Activated T-cell treated with anti-CD3 and anti-CD28 coated beads for 24 hours (primary cell): ENCODE results near the gene NCKAP1.
"Not testable (repeated sequence)": the region's sequence is repeated elsewhere in the genome, so short reads cannot be mapped to it uniquely, and the experiment has no call there.

Experiments used
- DNase-seq: peaks from one replicate; pipeline ENCODE4 v3.0.0-alpha.2; 2020; ENCODE audit warnings: low read depth

NCKAP1 gene

DNA sequence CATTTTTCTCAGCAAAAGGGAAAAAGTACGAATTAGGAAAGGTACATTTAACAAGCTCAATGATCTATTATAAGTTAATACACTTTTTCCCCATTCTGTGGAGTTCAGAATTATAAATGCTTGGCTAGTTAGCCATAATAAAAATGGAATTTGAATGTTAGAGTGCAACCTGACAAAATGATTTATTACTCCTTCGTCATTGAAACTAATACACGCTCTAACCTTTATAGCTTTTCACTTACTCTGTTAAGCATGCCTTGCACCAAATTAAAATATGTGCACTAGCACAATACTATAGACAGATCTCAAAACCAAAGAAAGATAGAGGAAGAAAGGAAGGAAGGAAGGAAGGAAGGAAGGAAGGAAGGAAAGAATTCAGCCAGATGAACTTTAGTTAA, 125.7 kb downstream of the NCKAP1 start:
- no peak for DNase-seq

DNA sequence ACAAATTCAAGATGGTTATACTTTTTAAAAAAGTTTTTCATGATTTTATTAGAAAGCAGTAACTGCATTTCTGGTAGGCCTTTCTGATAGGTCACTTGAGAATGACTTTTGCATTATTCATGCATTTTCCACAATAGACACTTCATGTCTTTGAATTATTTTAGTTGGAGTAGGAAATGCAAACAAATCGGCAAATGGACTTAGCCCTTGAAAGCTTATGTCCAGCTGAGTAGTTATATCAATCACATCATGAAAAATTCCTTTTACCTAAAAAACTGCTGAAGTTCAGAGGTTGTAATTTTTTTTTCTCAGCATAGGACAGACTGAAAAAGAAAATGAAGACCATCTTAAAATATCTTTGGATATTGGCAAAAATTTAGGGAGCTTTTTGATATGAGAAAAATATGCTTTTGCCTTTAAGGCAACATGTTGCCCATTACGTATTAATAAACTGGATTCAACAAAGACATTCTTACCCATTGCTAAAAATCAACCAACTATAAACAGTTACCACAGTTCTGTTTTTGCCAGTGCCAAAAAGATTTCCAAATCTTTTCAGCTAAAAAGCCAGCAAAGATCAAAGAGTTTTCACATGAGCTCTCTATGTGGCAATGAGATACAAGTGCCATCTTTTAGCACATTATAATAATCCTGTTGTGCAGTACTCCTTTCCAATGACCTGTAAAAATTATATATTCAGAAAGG, 126.3 kb downstream of the NCKAP1 start:
- DNase-seq, result no peak

DNA sequence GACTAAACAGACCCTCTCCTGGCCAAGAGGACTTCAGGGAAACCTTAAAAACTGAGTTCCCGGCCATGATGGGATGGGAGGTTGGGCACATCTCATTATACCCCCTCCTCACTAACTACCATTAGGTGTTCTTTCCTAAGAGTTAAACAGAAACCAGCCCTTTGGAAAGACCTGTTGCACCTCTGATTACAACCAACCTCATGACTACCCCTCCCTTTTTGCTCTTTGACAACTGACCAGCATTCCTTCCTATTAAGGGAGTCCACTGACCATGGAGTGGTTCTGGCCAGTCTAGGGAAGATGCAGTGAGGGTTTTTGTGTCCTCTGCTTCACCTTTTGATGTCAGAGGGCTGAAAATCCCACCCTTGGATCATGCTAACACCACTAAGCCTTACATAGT, 127.3 kb downstream of the NCKAP1 start:
- DNase-seq, result no peak

DNA sequence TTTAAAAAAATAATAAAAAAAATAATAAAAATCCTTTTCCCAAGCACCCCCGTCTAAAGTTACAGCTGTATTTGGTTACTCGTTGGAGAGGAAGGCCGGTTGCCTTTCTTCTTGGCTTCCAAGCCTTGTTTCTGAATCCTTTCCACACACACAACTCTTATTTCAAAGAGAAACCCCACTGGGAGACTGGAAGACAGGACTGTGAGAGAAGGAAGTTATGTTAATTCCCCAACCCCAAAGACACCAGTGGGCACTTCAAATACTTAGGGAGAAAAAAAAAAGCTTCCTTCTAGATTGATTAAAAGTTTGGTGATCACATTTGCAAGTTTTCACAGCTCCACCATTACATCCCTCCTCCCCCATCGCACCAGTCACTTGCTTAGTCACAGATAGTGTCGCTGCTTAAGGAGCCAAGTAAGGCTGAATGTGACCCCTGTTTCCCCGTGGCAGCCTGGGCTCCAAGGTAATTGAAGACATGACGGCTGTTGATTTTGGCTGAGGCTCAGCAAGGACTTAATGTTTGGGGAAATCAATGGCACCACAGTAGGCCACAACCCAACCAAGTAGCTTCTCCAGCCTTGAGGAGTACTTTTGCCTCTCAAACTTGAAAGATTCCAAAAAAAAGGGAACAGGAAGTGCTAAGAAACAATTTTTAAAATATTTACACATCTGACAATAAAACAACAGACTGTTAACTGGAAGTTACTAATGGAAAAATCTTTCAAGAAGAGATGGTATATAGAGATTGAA, 131.0 kb downstream of the NCKAP1 start:
- DNase-seq, result no peak

DNA sequence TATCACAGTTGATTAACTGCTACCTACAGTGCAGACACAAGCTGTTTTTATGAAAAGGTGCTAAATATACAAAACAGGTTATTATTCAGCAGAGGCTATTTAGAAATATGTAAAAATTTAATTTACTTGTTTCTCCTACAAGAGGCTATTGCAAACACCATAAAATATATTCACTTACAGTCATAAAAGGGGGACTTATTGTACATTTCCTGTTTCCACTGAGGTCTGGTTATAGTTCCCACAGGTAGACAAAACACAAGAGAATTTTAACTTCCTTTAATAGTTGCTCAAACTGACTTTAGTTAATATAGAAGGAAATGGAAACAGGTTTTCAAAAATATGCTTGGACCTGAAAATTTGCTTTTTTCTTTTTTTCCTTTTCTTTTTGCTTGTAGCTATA, 131.8 kb downstream of the NCKAP1 start:
- DNase-seq, result no peak

DNA sequence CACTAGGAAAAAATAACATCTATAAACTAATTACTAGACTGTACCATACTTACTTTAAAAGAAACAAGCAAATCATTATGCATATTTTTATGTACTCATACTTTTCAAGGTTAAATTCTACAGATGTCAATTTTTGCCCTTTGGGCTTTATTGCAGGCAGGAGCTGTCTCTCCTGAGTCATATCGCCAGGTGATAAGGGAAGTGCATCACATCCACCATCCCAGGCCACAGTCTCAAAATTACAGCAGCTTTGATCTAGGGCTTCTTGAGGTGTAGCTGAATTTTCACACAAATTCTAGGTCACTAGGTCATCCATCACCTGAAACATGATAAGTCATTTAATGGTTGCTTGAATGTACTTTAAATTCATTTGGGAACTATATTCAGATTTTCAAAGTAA, 133.4 kb downstream of the NCKAP1 start:
- DNase-seq, result no peak

DNA sequence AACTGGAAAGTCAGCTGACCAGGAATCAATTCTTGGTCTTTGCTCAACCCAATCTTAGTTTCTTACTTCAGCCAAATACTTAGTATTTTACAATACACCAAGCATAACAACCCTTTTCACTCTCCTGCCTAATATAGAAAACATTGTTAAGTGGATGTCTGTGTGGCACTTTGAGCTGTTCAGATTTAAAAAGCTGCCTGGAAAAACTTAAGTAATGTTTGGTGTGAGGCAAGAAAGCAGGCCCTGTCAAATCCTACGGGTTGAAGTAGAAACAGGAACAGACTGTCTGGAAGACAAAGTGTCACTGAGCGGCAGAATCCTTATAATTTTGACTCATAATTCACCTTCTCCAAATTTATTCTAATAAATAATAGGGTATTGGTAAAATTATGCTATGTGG, 134.7 kb downstream of the NCKAP1 start:
- no peak for DNase-seq

DNA sequence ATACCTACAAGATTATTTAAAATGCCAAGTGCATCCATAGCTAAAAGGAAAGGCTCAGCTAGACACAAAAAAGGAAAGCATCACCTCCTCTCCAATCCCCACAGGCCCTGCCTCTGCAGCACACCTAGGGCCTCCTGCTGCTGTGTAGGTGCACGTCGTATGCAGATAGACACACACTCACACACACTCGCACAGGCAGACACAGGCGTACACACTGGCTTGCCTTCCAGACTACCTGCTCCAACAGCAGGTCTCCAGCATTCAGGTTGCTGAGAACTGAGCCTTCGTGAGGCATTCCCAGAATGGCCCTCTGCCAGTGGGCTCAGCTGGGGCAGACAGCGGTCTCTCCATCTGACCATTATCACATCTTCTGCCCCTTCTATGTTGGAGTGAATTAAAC, 136.5 kb downstream of the NCKAP1 start:
- DNase-seq, result no peak

DNA sequence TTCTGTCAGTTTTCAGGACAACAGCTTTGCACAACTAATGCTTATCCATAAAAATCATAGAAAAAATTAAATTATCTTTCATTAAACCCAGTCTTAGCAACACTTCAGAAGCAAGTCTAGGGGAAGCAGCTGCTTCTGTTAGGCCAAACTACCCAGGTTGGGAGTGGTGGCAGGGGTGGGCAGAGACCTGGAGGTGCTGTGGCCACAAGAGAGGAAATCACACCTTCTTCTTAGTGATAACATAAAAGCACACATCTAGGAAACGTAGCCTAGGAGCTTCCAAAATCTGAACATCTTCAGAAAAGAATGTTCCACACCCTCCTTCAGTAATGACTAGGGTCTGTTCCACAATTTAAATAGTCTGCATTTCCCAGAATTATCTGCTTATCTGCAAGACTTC, 139.5 kb downstream of the NCKAP1 start:
- no peak for DNase-seq

DNA sequence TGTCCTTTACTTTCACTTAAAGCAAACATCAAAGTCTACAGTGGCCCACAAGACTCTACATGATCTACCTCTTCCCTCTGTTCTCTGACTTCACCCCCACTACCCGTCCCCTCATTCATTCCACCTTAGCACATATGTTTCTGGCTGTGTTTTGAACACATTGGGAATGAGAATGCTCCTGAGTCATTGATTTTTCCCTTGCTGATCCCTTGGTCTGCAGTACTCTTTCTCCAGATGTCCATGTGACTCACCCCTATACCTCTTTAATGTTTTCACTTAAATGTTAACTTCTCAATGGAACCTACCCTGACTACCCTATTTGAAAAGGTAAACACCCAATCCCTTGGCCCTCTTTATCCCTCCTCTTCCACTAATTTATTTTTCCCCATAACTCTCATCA, 141.1 kb downstream of the NCKAP1 start:
- no peak for DNase-seq

DNA sequence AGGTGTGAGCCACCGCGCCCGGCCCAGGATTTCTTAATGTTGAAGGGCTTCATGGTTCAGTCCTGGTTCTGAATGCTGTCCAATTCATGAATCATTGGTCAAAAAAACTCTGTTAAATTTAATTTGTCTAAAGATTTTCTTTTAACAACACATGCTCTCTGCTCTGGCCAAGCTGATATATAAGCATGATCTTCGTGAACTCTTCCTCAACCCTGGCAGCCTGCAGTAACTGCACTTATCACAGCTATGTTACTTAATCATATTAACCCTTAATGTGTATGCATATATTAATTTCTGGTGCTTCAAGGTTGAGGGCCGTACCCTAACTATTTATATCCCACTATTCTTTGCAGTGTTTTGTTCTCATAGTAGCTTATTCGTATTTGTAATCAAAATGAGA, 142.5 kb downstream of the NCKAP1 start:
- DNase-seq, result no peak

DNA sequence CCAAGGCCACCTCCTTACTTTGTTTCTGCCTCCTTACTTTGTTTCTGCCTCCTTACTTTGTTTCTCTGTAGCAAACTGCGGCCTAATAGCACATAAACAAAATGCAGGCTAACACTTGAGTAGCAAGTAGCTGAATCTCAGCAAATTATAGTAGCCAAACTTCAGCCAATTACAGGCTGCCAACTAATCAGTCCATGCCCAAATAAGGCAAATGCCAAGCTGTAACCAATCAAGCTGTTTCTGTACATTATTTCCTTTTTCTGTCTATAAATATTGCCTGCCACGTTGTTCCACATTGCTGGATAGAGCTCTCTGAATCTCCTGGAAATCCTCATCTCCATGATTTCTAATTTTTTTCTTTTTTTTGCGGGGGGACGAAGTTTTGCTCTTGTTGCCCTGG, 143.1 kb downstream of the NCKAP1 start:
- no peak for DNase-seq

DNA sequence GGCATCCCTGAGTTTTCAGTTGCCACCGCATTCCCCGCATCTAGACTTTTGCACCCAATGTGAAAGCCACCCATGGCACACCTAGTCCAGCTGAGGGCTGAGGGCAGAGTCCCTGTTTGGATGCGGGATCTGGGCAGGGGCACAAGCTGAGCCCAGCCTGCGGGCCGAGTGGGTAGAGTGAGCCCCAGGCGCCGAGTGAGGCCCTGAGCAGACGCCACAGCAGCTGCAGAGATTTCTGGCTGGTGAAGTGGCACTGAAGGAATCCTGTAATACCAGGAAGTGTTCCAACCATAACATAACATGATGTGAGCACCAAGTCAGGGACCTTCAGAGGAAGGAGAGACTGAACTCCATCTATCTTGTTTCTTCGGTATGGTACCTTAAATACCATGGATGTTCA, 144.1 kb downstream of the NCKAP1 start:
- DNase-seq, result no peak

DNA sequence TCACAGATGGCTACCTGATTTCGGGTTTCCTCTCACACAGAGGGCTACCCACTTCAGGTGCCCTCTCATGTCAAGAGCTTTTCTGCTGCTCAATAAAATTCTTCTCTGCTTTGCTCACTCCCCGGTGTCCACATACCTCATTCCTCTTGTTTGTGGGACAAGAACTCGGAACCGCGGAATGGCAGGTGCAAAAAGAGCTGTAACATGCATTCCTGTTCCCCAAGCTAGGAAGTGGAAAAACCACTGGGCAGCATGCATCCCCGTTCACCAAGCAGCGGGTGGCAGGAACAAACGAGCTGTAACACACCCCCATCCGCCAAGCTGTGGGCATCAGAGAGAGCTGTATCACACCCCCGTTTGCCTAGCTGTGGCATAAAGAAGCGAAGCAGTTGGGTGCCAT, 144.6 kb downstream of the NCKAP1 start:
- DNase-seq, result no peak

DNA sequence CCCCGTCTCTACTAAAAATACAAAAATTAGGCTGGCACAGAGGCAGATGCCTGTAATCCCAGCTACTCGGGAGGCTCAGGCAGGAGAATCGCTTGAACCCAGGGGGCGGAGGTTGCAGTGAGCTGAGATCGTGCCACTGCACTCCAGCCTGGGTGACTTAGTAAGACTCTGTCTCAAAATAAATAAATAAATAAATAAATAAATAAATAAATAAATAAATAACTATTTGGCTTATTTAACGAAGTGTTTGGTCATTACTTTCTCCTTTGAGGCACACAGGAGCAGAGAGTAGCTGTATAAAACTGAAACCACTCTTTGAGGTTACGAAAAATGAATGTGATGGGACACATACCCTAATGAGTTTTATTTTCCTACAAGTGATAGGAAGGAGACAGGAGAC, 145.2 kb downstream of the NCKAP1 start:
- DNase-seq, result not testable (repeated sequence)

DNA sequence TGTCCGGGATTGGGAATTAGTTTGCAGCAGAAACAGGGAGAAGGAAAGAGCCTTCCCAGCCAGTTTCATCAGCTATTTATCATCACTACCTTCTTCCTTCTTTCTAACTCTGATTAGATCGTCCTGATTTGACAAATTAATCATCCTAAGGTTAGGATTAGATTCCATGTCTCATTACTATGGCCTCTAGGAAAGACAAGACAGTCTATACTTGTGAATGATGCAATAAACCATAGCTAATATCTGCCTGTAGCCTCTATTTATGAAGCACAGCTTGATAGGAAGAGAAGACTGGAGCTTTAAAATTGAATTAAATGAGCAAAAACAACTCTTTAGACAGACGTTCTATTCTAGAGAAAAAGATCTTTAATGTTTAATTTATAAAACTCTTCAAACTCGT, 146.6 kb downstream of the NCKAP1 start:
- no peak for DNase-seq

DNA sequence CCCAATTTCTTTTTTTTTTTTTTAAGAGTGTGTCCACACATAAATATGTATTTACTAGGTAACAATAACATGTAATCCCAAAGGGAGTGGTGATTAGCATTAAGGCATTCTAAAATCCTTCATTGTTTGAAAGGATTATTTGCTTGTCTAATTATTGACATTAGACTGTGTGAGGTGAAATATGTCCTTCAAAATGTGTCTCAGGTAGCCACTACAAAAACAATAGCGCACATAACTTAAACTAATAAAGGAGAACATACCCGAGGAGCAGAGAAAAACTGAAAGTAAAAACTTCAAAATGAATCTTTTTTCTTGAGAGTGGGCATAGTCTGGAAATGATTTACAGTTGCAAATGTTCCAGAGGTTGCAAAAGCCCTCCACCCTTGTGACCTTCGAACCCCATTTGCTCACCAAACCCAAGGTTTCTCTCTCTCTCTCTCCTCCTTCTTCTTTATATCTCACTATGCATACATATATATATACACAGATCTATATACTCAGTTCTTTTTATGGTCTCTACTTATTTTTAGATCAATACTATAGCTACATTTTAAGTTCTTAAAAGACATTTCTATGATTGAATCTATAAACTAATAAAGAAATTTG, 147.4 kb downstream of the NCKAP1 start:
- no peak for DNase-seq

DNA sequence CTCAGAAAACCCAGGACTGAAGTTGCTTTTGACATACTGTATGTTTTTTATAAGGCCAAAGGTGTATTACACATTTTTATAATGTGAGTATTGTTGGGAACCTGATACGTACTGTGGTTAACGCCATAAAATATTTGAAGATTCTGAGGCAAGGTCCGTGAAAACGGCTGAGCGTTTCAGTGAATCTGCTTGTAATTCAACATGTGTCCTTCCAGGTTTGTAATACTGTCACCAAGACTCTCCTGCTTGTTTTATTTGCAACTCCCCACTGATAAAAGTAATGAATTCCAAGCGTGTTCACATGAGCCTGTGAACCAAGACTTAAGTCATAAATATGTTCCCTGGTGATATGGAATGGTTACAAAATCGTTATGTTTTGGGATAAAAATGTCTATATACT, 148.0 kb downstream of the NCKAP1 start:
- no peak for DNase-seq

DNA sequence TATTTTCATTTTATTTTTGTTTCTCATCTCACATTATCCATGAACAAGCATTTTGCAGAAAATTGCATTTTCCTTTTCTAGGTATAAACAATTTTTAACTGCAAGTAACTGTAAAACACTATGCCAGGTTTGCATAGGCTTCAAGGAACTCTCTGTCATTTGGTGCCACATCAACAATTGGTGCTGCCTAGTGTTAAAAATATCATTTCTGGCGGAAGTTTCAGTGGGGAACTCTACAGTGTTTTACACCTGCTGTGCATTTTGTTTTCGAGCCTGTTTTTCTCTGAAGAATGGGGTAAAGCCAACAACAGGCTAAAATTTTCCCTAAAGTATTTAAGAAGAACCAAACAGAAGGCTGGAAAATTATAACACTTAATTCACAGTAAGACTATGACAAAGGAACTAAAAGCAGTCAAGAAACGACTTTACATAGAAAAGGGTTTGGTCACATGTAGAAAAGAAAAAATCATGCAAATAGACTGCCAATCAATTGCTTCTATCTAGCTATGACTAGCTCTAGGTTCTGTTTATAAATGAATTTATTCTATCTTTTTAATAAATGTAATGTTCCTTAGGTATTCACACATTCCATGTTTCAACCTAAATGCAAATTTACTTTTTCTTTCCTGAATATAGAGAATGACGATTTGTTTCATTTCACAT, 150.4 kb downstream of the NCKAP1 start:
- DNase-seq, result no peak

DNA sequence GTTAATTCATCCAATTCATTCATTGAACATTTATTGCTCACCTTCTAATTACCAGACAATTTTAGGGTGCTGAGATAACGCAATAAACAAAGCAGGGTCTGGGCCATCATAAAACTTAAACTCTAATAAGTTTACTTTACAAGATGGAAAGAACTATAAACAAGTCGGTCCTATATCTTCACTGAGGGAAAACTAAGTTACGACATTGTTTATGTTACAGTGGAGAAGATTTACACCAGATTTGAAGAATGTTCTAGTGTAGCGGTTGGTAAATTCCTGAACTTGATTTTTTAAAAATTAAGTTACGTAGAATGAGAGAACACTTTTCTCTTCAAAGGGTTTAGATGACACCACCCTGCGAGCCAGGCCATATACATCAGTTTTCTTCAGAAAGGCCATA, 151.2 kb downstream of the NCKAP1 start:
- DNase-seq, result no peak

DNA sequence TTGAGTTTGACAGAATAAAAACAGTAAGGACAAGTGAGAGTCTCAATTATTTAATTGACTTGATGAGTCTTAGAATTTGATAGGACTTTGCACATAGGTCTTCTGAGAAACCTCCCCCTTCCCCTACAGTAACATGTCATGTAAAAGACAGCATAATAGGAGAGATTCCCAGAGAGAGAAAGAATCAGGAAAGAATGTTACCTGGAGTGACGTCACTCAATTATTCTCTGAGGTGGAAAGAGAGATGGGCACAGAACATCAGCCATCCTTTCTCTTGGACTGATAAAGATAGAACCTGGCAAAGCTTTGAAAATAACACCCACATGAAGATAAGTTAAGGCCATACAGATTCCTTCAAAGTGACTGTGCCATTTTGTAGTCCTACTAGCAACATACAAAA, 152.5 kb downstream of the NCKAP1 start:
- DNase-seq, result no peak

DNA sequence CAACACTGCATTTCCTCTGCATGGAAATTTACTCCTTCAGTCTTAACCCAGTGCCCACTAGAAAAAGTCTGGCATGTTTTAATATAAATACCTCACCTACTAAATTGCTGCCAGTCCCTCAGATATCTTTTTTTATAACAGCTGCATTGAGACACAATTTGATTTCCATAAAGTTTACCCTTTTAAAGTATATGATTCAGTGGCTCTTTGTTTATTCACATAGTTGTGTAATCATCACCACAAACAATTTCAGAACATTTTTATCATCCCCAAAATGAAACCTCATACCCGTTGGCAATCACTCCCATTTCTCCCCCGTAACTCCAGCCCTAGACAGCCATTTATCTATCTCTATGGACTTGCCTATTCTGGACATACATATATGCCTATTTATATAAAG, 154.8 kb downstream of the NCKAP1 start:
- no peak for DNase-seq

DNA sequence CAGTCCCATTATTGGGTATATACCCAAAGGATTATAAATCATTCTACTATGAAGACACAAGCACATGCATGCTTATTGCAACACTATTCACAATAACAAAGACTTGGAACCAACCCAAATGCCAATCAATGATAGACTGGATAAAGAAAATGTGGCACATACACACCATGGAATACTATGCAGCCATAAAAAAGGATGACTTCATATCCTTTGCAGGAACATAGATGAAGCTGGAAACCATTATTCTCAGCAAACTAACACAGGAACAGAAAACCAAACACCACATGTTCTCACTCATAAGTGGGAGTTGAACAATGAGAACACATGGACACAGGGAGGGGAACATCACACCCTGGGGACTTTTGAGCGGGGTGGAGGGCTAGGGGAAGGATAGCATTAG, 158.2 kb downstream of the NCKAP1 start:
- DNase-seq, result not testable (repeated sequence)
